A549 treated with DMSO at 1 μM for 4 hours (cell line): Measurements from ENCODE around the gene METTL14. TPM values are rescaled to one million over a fixed set of nuclear protein-coding genes. Genes with fewer than 3 reads are reported as not detected.

Source experiments
- total RNA-seq: library from RNA; stranded (reverse); fragments of 200-300 nt; extraction: Qiagen RNA extraction; gene quantifications from 5 replicates; pipeline ENCODE4 v1.2.3, GENCODE V29; 2022; ENCODE audit warnings: low read depth

The METTL14 gene
- 13.4 to 23.8 TPM (median 17.4 TPM) in 5 replicates for total RNA-seq

DNA sequence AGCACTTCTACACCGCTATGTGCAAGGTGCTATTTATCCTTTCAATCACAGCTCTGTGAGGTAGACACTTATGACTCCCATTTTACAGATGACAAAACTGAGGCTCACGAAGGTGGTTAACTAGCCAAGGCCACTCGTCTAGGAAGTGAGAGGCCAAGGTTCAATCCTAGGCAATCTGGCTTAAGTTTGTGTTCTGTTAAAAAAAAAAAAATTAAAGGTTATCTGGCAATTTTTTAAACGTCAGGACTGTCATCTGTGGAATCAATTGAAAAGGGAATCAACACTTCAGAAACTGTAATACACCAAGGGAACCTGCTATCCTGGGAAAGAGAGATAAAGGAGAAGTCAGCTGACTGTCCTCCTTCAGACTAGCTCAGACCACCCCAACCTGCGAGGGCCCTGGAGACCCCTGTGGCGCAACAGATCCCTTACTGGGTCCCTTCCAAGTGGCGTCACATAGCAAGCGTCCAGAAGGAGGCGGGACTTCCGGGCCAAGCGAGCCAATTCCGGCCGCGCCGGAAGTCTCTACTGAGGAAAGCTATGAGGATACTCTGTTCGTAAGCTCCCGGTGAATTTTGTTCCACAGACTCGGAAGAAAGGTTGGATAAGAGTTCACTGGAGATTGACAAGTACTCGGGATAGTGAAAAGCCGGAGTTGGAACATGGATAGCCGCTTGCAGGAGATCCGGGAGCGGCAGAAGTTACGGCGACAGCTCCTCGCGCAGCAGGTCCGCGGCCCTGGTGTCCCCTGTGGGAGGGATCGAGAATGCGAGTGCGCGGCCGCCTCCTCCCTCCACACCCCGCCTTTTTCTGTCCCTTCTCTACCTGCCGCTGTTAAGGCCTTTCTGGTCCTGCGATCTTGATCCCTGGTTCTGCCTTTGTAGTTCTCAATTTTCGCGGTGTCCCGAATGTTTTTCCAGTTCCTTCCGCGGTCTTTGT lies at the start of gene METTL14:
Gene METTL14, plus strand, starts transcription at position 520 of the 939 bp plus-strand sequence. Its CDS starts 143 bp downstream, at position 663.

Other genes starting within 250 kb of the METTL14 start
- gene SEC24D, start 150.7 kb downstream of the METTL14 start, total RNA-seq: 14.4 to 18.7 TPM (median 17.3 TPM) in 5 replicates
- 0.83 to 1.8 TPM (median 1.6 TPM) in 5 replicates for gene SYNPO2, start 203.5 kb downstream of the METTL14 start, total RNA-seq